G401 (cell line): ENCODE results near the gene ST3GAL6. TPM values are rescaled to one million over a fixed set of nuclear protein-coding genes. Genes with fewer than 3 reads are reported as not detected.

Experiments used
- DNase-seq: peaks from one replicate; pipeline ENCODE4 v3.0.0-alpha.2; 2015; ENCODE audit warnings: low spot score
- in situ Hi-C: cut with HindIII; loops from 2 replicates; pipeline ENCODE4 v1.10.0; 2016; ENCODE audit warnings: low sequenced_read_pairs, mixed read lengths
- total RNA-seq: library from RNA; depleted of rRNA; stranded (reverse); fragments of >200 nt; shearing (Covaris generic); gene quantifications from 2 replicates; pipeline ENCODE4 v1.2.3, GENCODE V29; 2014

ST3GAL6 gene
- total RNA-seq, 1 experiment from 2014 or later: not detected

GRCh38 chr3:98769448-98769847 is 6.3 kb downstream of the ST3GAL6 start:
- no peak for DNase-seq
- in situ Hi-C loops: no loop called here

GRCh38 chr3:98770261-98771039 is 7.3 kb downstream of the ST3GAL6 start:
- peak; percentile 43 for DNase-seq
- in situ Hi-C loops: no loop called here

- in situ Hi-C loops: no loop called here
- no peak for DNase-seq
Measured at GRCh38 chr3:98772022-98772421, 8.9 kb downstream of the ST3GAL6 start.

GRCh38 chr3:98775459-98776139 is 12.5 kb downstream of the ST3GAL6 start:
- DNase-seq: no peak
- in situ Hi-C loops: no loop called here

GRCh38 chr3:98776140-98776493 is 13.0 kb downstream of the ST3GAL6 start:
- in situ Hi-C loops: no loop called here
- no peak for DNase-seq

- in situ Hi-C loops: no loop called here
- DNase-seq: no peak
Measured at GRCh38 chr3:98777286-98777685, 14.1 kb downstream of the ST3GAL6 start.

GRCh38 chr3:98777801-98778220 is 14.7 kb downstream of the ST3GAL6 start:
- in situ Hi-C loops: no loop called here
- DNase-seq: no peak

- in situ Hi-C loops: no loop called here
Measured at GRCh38 chr3:98778383-98778782, 15.2 kb downstream of the ST3GAL6 start.

GRCh38 chr3:98778852-98779413 is 15.8 kb downstream of the ST3GAL6 start:
- in situ Hi-C loops: no loop called here
- DNase-seq: no peak

More at GRCh38 chr3:98778383-98778782, 15.2 kb downstream of the ST3GAL6 start:
- DNase-seq: no peak

- in situ Hi-C loops: no loop called here
- no peak for DNase-seq
Measured at GRCh38 chr3:98779541-98780335, 16.6 kb downstream of the ST3GAL6 start.

- in situ Hi-C loops: no loop called here
- no peak for DNase-seq
Measured at GRCh38 chr3:98780343-98780742, 17.2 kb downstream of the ST3GAL6 start.

- in situ Hi-C loops: no loop called here
- DNase-seq: no peak
Measured at GRCh38 chr3:98782824-98783500, 19.8 kb downstream of the ST3GAL6 start.

GRCh38 chr3:98784042-98784441 is 20.9 kb downstream of the ST3GAL6 start:
- in situ Hi-C loops: no loop called here
- DNase-seq: peak; percentile 20

- in situ Hi-C loops: no loop called here
- no peak for DNase-seq
Measured at GRCh38 chr3:98784666-98785600, 21.8 kb downstream of the ST3GAL6 start.

GRCh38 chr3:98786364-98787006 is 23.3 kb downstream of the ST3GAL6 start:
- in situ Hi-C loops: no loop called here
- no peak for DNase-seq

GRCh38 chr3:98787181-98787580 is 24.0 kb downstream of the ST3GAL6 start:
- DNase-seq: no peak
- in situ Hi-C loops: no loop called here

GRCh38 chr3:98788651-98789050 is 25.5 kb downstream of the ST3GAL6 start:
- in situ Hi-C loops: no loop called here
- peak; percentile 22 for DNase-seq
